Tibial nerve (tissue), 4 donors: ENCODE data around the gene SRSF2. TPM values are rescaled to one million over a fixed set of nuclear protein-coding genes. Genes with fewer than 3 reads are reported as not detected.

ENCODE experiments used
- DNase-seq, 2 donors: peaks; one replicate each; pipeline ENCODE4 v3.0.0-alpha.2; 2019; ENCODE audit warnings: low spot score in 2 of 2
- H3K27ac ChIP-seq, 4 donors: fragments of 200-600 bp; sonication (generic) in 3 of 4; one replicate each; pipeline ENCODE4 v1.5.1; 2017 to 2019; ENCODE audit warnings: mild to moderate bottlenecking in 1 of 4
- H3K27me3 ChIP-seq, 2 donors: fragments of 200-600 bp; sonication (generic) in 1 of 2; one replicate each; pipeline versions ENCODE4 v1.5.1 to v1.6.0; 2017 to 2019
- H3K36me3 ChIP-seq, 3 donors: fragments of 200-600 bp; sonication (generic); one replicate each; pipeline ENCODE4 v1.5.1; 2018 to 2019
- H3K4me1 ChIP-seq, 4 donors: fragments of 200-600 bp; sonication (generic) in 3 of 4; one replicate each; pipeline ENCODE4 v1.5.1; 2017 to 2019
- H3K4me3 ChIP-seq, 4 donors: fragments of 200-600 bp; sonication (generic) in 3 of 4; one replicate each; pipeline ENCODE4 v1.5.1; 2017 to 2019; ENCODE audit warnings: mild to moderate bottlenecking in 1 of 4, moderate library complexity in 1 of 4
- H3K9me3 ChIP-seq, 4 donors: fragments of 200-600 bp; sonication (generic) in 3 of 4; one replicate each; pipeline ENCODE4 v1.5.1; 2017 to 2019
- EP300 ChIP-seq, 2 donors: sonication (generic); formaldehyde crosslinking; IDR thresholded peaks; one replicate each; pipeline ENCODE4 v1.6.1; 2017; ENCODE audit warnings: antibody characterized with exemption in 2 of 2, mild to moderate bottlenecking in 1 of 2
- POLR2A ChIP-seq, 2 donors: fragments of 450-650 bp; IDR thresholded peaks; one replicate each; pipeline ENCODE4 v1.6.1; 2017; ENCODE audit warnings: antibody characterized with exemption in 2 of 2, mild to moderate bottlenecking in 2 of 2, moderate library complexity in 2 of 2
- WGBS, 2 donors: methylation state at CpG; one replicate each; pipeline ENCODE4 v1.1.5; 2018; 5-methylcytosine and 5-hydroxymethylcytosine counted together
- small RNA-seq: library from RNA; depleted of rRNA; stranded (forward); fragments of <200 nt; gene quantifications from one replicate; pipeline ENCODE3, GENCODE V24; 2016
- total RNA-seq, 4 donors: library from RNA; depleted of rRNA; stranded (reverse); fragments of >200 nt; gene quantifications; one replicate each; pipeline ENCODE4 v1.1.0, GENCODE V29; 2016
- TF ChIP-seq, protein P1 (sequence below), 5 experiments: fragments of 200-600 bp in 3 of 5; fragments of 450-650 bp in 2 of 5; sonication (generic) in 3 of 5; IDR thresholded peaks; one replicate each; pipeline ENCODE4 v1.5.1; 2016 to 2019; ENCODE audit warnings: antibody characterized with exemption in 5 of 5, mild to moderate bottlenecking in 3 of 5, moderate library complexity in 2 of 5

Gene SRSF2
- total RNA-seq, 4 donors from 2014 or later, result 196 to 452 (median 271) TPM

DNA sequence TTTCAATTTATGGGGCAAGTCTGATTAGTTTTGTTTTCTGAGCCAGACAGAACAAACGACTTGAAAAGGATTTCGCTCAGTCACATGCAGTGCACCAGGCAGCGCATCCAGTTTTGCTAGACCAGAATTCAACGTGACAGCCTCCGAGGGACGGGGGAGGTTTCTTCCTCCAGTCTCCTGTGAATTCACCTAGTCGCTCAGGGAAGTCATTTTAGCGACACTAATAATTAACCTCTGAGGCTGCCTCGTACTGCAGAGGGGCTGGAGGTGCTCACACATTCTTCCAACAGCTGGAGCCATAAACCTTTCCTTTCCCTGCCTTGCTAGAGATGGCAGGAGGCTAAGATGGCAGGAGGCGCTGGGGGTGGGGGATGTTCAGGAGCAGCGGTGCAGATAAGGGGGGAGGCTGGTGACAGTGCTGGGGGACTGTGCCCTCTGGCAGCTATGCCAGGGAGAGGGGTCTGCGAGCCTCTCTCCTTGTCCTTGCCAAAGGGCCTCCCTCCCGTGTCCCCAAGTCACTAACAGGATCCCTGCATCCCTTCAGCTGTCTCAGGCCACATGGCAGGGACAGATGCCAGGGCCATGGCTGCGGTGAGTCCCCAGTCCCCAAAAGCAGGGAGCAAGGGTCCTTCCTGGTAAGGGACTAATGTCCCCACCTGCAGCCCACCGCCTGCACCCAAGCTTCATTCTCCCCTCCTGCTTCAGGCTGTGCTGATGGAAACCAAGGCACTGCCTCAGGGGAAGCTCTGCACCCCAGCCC is 50.4 kb downstream of the SRSF2 start:
- DNase-seq, result no peak
- H3K27ac ChIP-seq, result peak overlapping the region in 3 of 4 donors; percentile 64 to 90 (median 88)
- peaks cover 0 to 45% (median 0%) of the 10 kb centered on the region in 3 donors for H3K36me3 ChIP-seq
- peaks cover 0 to 95% (median 27%) of the 10 kb centered on the region in 4 donors for H3K4me1 ChIP-seq
- no peaks in the 10 kb centered on the region for H3K9me3 ChIP-seq
- TF ChIP-seq POLR2A (IDR thresholded peaks at IDR 0.05) (no peak), EP300 (IDR thresholded peaks at IDR 0.05) (no peak)
- TF ChIP-seq, protein P1, sequence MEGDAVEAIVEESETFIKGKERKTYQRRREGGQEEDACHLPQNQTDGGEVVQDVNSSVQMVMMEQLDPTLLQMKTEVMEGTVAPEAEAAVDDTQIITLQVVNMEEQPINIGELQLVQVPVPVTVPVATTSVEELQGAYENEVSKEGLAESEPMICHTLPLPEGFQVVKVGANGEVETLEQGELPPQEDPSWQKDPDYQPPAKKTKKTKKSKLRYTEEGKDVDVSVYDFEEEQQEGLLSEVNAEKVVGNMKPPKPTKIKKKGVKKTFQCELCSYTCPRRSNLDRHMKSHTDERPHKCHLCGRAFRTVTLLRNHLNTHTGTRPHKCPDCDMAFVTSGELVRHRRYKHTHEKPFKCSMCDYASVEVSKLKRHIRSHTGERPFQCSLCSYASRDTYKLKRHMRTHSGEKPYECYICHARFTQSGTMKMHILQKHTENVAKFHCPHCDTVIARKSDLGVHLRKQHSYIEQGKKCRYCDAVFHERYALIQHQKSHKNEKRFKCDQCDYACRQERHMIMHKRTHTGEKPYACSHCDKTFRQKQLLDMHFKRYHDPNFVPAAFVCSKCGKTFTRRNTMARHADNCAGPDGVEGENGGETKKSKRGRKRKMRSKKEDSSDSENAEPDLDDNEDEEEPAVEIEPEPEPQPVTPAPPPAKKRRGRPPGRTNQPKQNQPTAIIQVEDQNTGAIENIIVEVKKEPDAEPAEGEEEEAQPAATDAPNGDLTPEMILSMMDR (IDR thresholded peaks at IDR 0.05), result no peak
- no peaks in the 10 kb centered on the region for H3K27me3 ChIP-seq
- no peak overlapping the region for H3K4me3 ChIP-seq
- WGBS, 2 donors, result 78 to 81% methylated on average over 14 of the region's 15 CpGs

DNA sequence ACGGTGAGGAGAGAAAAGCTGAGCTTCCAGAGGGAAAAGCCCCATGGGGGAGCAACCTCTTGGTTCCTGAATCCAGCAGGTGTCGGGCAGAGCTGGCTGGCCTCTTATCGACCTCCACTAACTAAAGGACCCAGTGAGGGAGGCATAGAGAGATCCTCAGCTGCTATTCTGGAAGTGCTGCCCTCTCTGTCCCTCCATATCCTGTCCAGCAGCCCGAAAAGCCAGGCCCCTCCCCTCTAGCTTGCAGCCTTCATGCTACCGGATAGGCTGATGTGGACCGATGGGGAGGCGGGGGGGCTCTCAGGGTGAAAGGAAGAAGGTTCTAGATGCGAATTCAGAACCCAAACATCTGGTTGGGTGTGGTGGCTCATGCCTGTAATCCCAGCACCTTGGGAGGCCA is 51.3 kb downstream of the SRSF2 start:
- Histone ChIP-seq H3K4me1 (peaks cover 0 to 95% (median 30%) of the 10 kb centered on the region in 4 donors), H3K27ac (peak overlapping the region in 2 of 4 donors; percentile 6 to 55), H3K27me3 (no peaks in the 10 kb centered on the region), H3K4me3 (no peak overlapping the region), H3K9me3 (no peaks in the 10 kb centered on the region), H3K36me3 (peaks cover 0 to 45% (median 0%) of the 10 kb centered on the region in 3 donors)
- DNase-seq, result no peak
- WGBS, 2 donors, result 53 to 75% methylated on average over 8 of the region's 8 CpGs
- TF ChIP-seq EP300 (IDR thresholded peaks at IDR 0.05), result no peak
- TF ChIP-seq, protein P1 (IDR thresholded peaks at IDR 0.05), result no peak
- no peak for TF ChIP-seq POLR2A (IDR thresholded peaks at IDR 0.05)

DNA sequence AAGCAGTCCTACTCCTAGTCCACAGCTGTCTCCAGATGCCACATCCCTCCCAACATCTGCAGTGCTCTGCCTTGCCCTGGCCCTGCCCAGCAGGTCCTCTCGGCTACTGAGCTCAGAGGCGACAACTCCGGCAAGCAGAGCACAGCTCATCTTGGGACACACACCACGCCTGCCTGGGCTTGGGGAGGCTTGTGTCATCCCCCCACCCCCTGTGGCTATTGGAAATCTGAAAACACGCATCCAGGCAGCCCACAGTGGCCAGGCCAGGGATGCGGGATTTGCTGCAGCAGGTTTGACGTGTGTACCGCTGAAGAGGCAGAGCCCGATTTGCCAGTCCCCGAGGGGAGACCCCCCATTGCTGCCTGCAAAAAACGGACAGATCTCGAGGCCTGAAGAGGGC is 51.8 kb downstream of the SRSF2 start:
- 82 to 91% methylated on average over 12 of the region's 12 CpGs for WGBS, 2 donors
- Histone ChIP-seq H3K4me3 (no peak overlapping the region), H3K27ac (peak overlapping the region in 2 of 4 donors; percentile 6 to 55), H3K36me3 (peaks cover 0 to 45% (median 0%) of the 10 kb centered on the region in 3 donors), H3K4me1 (peaks cover 0 to 91% (median 29%) of the 10 kb centered on the region in 4 donors), H3K27me3 (no peaks in the 10 kb centered on the region), H3K9me3 (no peaks in the 10 kb centered on the region)
- no peak for DNase-seq
- TF ChIP-seq, protein P1 (IDR thresholded peaks at IDR 0.05), result no peak
- TF ChIP-seq POLR2A (IDR thresholded peaks at IDR 0.05) (no peak), EP300 (IDR thresholded peaks at IDR 0.05) (no peak)

DNA sequence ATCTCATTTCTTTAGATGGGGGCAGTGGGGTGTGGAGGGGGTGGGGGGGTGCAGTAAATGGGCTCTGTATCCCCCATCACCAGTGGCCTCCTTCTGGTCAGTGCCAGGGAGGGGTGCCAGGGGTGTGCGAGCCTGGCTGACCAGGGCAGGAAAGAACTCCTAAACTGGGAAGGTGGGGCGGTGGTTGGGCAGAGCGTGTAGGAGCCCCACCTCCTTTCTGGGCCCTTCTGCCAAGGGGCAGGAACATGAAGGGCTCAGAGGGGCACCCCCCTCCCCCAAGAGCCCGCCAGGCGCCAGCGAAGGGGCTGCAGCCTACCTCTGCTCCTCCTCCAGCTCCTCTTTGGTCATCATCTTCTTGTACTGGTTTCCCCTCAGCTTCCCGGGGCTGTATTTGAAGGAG is 52.4 kb downstream of the SRSF2 start:
- Histone ChIP-seq H3K36me3 (peaks cover 0 to 45% (median 0%) of the 10 kb centered on the region in 3 donors), H3K9me3 (no peaks in the 10 kb centered on the region), H3K27ac (peak overlapping the region in 2 of 4 donors; percentile 6 to 55), H3K27me3 (no peaks in the 10 kb centered on the region), H3K4me1 (peaks cover 0 to 86% (median 27%) of the 10 kb centered on the region in 4 donors), H3K4me3 (no peak overlapping the region)
- DNase-seq, result no peak
- 81 to 84% methylated on average over 6 of the region's 7 CpGs for WGBS, 2 donors
- no peak for TF ChIP-seq EP300 (IDR thresholded peaks at IDR 0.05)

Small RNAs within 50 kb of the gene (small RNA-seq; reads per million reads assigned to genes)
- gene AC005837.3 (not detected), gene RF02271 (not detected), gene RNU6-97P (not detected), gene RNY4P36 (not detected)

Other genes with a start within 250 kb of the SRSF2 start
- 10 to 100 TPM; 33.1 to 99.0 (median 73.5) TPM for gene RHBDF2, start 235.9 kb downstream of the SRSF2 start, total RNA-seq
- gene CYGB, start 199.6 kb downstream of the SRSF2 start, total RNA-seq, result 10 to 100 TPM; 40.2 to 59.2 (median 48.8) TPM
- 10 to 100 TPM in 3 of 4 donors, 1 to 10 TPM in 1; 6.6 to 23.5 (median 14.1) TPM for gene PRCD, start 197.3 kb downstream of the SRSF2 start, total RNA-seq
- 100 to 1,000 TPM in 1 of 4 donors, 10 to 100 TPM in 3; 58.5 to 128 (median 69.1) TPM for gene ST6GALNAC2, start 151.5 kb downstream of the SRSF2 start, total RNA-seq
- gene ST6GALNAC1, start 93.6 kb downstream of the SRSF2 start, total RNA-seq, result 10 to 100 TPM in 2 of 4 donors, 1 to 10 TPM in 2; 2.4 to 13.8 (median 7.4) TPM
- gene MXRA7, start 26.4 kb downstream of the SRSF2 start, total RNA-seq, result 100 to 1,000 TPM; 124 to 230 (median 197) TPM
- 10 to 100 TPM; 14.0 to 45.0 (median 34.2) TPM for gene JMJD6, start 10.7 kb downstream of the SRSF2 start, total RNA-seq
- 10 to 100 TPM; 27.8 to 50.2 (median 30.8) TPM for gene METTL23, start 10.5 kb downstream of the SRSF2 start, total RNA-seq
- gene MFSD11, start 788 bp upstream of the SRSF2 start, total RNA-seq, result 10 to 100 TPM; 25.8 to 61.0 (median 37.1) TPM
- gene MGAT5B, start 131.1 kb upstream of the SRSF2 start, total RNA-seq, result 1 to 10 TPM in 2 of 4 donors, under 1 TPM in 2; 0.78 to 1.5 (median 0.96) TPM